ENCODE data around the gene ULK2.

The ULK2 gene

DNA sequence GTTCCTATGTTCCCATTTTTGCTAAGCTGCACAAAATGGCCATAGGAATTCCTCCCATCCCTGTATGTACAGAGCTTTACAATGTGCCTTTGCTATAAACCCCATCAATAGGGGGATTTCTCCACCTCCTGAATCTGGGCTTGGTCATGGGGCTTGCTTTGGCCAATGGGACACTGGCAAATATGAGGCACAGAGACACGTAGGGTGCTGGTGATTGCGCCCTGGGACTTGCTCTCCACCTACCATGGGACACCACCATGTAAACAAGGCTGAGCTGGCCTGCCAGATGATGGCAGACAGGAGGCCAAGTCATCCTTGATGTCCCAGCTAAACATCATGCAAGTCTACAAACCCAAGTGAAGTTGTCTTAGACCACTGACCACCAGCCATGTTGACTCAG, 104.3 kb downstream of the ULK2 start:
- Mint-ChIP-seq H3K36me3 (no peaks in the 10 kb centered on the region), H3K27me3 (no peaks in the 10 kb centered on the region), H3K9me3 (no peaks in the 10 kb centered on the region), H3K27ac (no peak overlapping the region), H3K4me1 (peaks cover 22% of the 10 kb centered on the region), H3K4me3 (no peak overlapping the region)
- no peak for ATAC-seq

DNA sequence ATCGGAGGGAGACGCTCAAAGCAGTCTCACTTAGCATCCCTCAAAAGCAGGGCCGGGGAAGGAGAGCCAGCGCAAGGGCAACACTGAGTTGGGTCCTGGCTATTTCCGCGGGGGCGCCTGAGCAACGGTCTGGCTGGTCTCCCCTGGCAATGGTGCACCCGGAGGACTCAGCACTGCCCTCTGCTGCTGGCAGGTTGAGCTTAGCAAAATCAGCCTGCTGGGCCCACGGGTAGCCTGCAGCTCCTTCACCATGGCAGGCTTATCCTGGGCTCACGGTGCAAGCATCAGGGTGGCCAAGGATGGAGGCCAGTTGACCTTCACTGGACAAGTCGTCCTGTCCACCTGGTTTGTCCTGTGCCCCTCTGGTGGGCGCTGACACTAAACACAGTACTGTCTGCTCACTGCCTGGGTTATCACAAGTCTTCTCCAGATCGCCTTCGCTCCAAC, 105.2 kb downstream of the ULK2 start:
- Mint-ChIP-seq H3K27me3 (no peaks in the 10 kb centered on the region), H3K36me3 (no peaks in the 10 kb centered on the region), H3K27ac (no peak overlapping the region), H3K9me3 (no peaks in the 10 kb centered on the region), H3K4me1 (peaks cover 18% of the 10 kb centered on the region), H3K4me3 (no peak overlapping the region)
- peak; percentile 82 for ATAC-seq

DNA sequence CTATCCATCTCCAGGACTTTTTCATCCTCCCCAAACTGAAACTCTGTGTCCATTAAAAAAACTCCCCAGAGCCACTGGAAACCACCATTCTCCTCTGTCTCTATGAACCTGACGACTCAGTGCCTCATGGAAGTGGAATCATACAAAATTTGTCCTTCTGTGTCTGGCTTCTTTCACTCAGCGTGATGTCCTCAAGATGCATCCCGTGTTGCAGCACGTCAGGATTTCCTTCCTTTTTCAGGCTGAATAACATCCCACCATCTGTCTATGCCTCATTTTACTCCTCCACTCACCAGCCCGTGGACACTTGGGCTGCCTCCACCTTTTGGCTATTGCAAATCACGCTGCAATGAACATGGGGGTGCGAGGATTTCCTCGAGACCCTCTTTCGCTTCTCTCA, 107.0 kb downstream of the ULK2 start:
- H3K27me3 Mint-ChIP-seq = no peaks in the 10 kb centered on the region
- no peak overlapping the region for H3K27ac Mint-ChIP-seq
- H3K4me3 Mint-ChIP-seq = no peak overlapping the region
- peaks cover 27% of the 10 kb centered on the region for H3K4me1 Mint-ChIP-seq
- no peaks in the 10 kb centered on the region for H3K9me3 Mint-ChIP-seq
- no peak for ATAC-seq
- H3K36me3 Mint-ChIP-seq = no peaks in the 10 kb centered on the region

- Mint-ChIP-seq H3K4me1 (peaks cover 36% of the 10 kb centered on the region), H3K36me3 (no peaks in the 10 kb centered on the region), H3K27me3 (no peaks in the 10 kb centered on the region), H3K27ac (no peak overlapping the region), H3K9me3 (no peaks in the 10 kb centered on the region), H3K4me3 (no peak overlapping the region)
- ATAC-seq = no peak
Measured at GRCh38 chr17:19759568-19760549, 107.9 kb downstream of the ULK2 start.

DNA sequence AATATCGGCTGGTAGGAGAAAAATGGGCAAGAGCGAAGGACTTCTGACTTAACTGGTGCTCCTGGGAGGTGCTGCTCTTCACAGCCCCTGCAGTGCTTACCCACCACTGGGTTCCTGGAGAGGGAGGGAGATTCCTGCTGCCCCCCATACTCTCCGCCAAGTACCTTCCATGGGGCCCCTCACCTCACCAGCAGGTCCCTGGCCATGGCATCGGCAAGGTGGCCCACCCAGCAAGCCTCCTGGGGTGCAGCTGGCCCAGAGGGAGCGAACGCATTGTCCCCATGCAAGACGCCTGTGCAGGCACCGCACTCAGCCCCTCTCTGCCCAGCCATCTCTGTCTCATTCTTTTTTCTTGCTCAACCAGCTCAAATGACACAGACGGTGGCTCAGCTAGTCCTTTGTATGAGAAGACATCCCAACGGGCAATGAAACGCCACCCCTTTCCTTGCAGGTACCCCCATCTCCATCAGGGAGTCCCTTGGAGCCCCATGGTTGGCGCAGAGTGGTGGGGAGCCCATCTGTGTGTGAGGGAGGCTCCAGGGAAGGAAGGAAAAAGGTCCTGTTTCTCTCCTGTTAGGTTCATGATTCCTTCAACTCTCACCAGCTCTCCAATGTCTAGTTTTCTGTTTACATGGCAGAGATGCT, 110.1 kb downstream of the ULK2 start:
- no peak for ATAC-seq
- Mint-ChIP-seq H3K27ac (no peak overlapping the region), H3K9me3 (no peaks in the 10 kb centered on the region), H3K27me3 (no peaks in the 10 kb centered on the region), H3K4me3 (no peak overlapping the region), H3K4me1 (peaks cover 51% of the 10 kb centered on the region), H3K36me3 (no peaks in the 10 kb centered on the region)

GRCh38 chr17:19756546-19756945, 111.2 kb downstream of the ULK2 start:
- ATAC-seq = no peak
- H3K4me3 Mint-ChIP-seq = no peak overlapping the region
- H3K27me3 Mint-ChIP-seq = no peaks in the 10 kb centered on the region
- no peaks in the 10 kb centered on the region for H3K36me3 Mint-ChIP-seq
- peak overlapping the region; percentile 91 for H3K27ac Mint-ChIP-seq
- peaks cover 52% of the 10 kb centered on the region for H3K4me1 Mint-ChIP-seq
- H3K9me3 Mint-ChIP-seq = no peaks in the 10 kb centered on the region

DNA sequence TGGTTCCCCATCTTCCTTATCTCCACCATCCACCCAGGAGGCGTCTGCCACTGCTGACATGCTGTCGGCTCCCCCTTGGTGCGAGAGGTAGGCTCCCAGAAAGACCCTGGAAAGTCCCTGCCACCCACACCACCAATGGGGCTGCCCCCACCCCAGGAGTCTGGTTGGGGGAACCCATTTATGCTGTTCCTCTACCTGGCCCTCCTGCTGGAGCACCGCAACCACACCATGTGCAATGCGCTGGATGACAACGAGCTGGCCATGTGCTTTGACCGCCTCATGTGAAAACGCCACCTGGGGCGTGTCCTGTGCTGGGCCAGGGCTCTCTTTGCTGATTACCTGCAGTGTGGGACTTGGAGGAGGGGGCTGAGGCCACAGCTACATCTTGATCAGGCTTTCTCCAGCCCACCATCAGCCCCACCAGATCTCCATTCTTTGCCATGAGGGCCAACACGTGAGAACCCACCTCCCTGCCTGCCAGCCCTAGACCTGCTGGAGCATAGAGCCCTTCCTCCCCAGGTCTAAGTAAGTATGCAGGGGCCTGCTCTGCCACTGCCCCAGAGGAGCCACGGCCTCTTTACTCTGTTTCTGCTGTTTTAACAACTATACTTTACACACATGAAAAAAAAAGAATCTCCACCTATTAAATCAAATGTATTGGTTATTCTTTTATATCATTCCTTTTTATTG, 111.8 kb downstream of the ULK2 start:
- peak overlapping the region; percentile 59 for H3K4me3 Mint-ChIP-seq
- no peaks in the 10 kb centered on the region for H3K27me3 Mint-ChIP-seq
- ATAC-seq = peak; percentile 80
- H3K27ac Mint-ChIP-seq = peak overlapping the region; percentile 91
- peaks cover 52% of the 10 kb centered on the region for H3K4me1 Mint-ChIP-seq
- no peaks in the 10 kb centered on the region for H3K9me3 Mint-ChIP-seq
- H3K36me3 Mint-ChIP-seq = no peaks in the 10 kb centered on the region

- Mint-ChIP-seq H3K4me1 (peaks cover 52% of the 10 kb centered on the region), H3K27me3 (no peaks in the 10 kb centered on the region), H3K9me3 (no peaks in the 10 kb centered on the region), H3K36me3 (no peaks in the 10 kb centered on the region), H3K4me3 (peak overlapping the region; percentile 16), H3K27ac (peak overlapping the region; percentile 91)
- ATAC-seq = peak; percentile 54
Measured at GRCh38 chr17:19755392-19755791, 112.3 kb downstream of the ULK2 start.

DNA sequence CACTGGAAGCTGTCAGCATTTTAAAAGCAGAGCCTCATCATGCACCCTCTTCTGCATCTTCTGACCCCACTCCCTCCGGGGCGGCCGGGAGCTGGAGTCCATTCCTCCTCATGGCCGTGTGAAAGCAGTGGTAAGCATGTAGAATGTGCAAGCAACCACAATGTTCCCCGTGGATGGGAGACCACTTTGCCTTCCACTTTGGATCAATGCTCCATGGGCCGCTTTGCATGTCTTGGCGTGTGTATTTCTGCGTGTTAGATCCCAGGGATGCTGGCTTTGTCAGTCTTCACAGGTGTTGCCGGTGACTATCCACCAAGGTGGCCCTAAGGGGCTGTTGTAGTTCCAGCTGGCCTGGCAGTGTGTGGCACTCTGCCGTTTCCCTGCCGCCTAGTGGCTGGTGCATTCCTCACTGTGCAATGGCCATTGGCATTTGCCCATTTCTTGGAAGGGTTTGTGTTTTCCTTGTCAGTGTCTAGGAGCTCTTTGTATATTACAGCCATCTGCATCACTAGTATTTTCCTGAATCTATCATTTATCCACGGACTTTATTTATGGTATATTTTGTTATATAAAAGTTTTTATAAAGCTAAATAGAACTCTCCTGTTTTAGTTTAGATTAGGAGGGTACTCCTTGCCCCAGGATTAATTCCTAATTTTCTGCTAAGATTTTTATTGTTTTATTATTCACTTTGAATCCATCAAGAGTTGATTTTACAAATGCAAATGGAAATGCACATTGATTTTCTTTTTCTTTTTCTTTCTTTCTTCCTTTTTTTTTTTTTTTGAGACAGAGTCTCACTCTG, 113.9 kb downstream of the ULK2 start:
- H3K36me3 Mint-ChIP-seq = no peaks in the 10 kb centered on the region
- peak overlapping the region; percentile 59 for H3K4me3 Mint-ChIP-seq
- H3K4me1 Mint-ChIP-seq = peaks cover 52% of the 10 kb centered on the region
- H3K9me3 Mint-ChIP-seq = no peaks in the 10 kb centered on the region
- no peak for ATAC-seq
- peaks cover 7% of the 10 kb centered on the region for H3K27me3 Mint-ChIP-seq
- H3K27ac Mint-ChIP-seq = peak overlapping the region; percentile 91

- no peak for ATAC-seq
- no peak overlapping the region for H3K4me3 Mint-ChIP-seq
- peaks cover 15% of the 10 kb centered on the region for H3K27me3 Mint-ChIP-seq
Measured at GRCh38 chr17:19753051-19753509, 114.7 kb downstream of the ULK2 start.

GRCh38 chr17:19752216-19753050, 115.3 kb downstream of the ULK2 start:
- Mint-ChIP-seq H3K27me3 (peaks cover 21% of the 10 kb centered on the region), H3K36me3 (no peaks in the 10 kb centered on the region), H3K4me3 (no peak overlapping the region), H3K4me1 (peaks cover 52% of the 10 kb centered on the region), H3K27ac (peak overlapping the region; percentile 40), H3K9me3 (no peaks in the 10 kb centered on the region)
- no peak for ATAC-seq

More at GRCh38 chr17:19753051-19753509, 114.7 kb downstream of the ULK2 start:
- peaks cover 52% of the 10 kb centered on the region for H3K4me1 Mint-ChIP-seq
- H3K27ac Mint-ChIP-seq = no peak overlapping the region
- no peaks in the 10 kb centered on the region for H3K9me3 Mint-ChIP-seq
- H3K36me3 Mint-ChIP-seq = no peaks in the 10 kb centered on the region

- peaks cover 21% of the 10 kb centered on the region for H3K27me3 Mint-ChIP-seq
- H3K9me3 Mint-ChIP-seq = no peaks in the 10 kb centered on the region
- peaks cover 39% of the 10 kb centered on the region for H3K4me1 Mint-ChIP-seq
- no peak overlapping the region for H3K4me3 Mint-ChIP-seq
- H3K36me3 Mint-ChIP-seq = no peaks in the 10 kb centered on the region
- ATAC-seq = no peak
- no peak overlapping the region for H3K27ac Mint-ChIP-seq
Measured at GRCh38 chr17:19750835-19751234, 116.9 kb downstream of the ULK2 start.

GRCh38 chr17:19750020-19750572, 117.6 kb downstream of the ULK2 start:
- Mint-ChIP-seq H3K4me1 (peaks cover 35% of the 10 kb centered on the region), H3K36me3 (no peaks in the 10 kb centered on the region), H3K4me3 (no peak overlapping the region), H3K9me3 (no peaks in the 10 kb centered on the region), H3K27me3 (peaks cover 21% of the 10 kb centered on the region), H3K27ac (no peak overlapping the region)
- ATAC-seq = no peak

- Mint-ChIP-seq H3K4me3 (no peak overlapping the region), H3K9me3 (no peaks in the 10 kb centered on the region), H3K4me1 (peaks cover 32% of the 10 kb centered on the region), H3K27me3 (peaks cover 21% of the 10 kb centered on the region), H3K36me3 (no peaks in the 10 kb centered on the region), H3K27ac (no peak overlapping the region)
- ATAC-seq = no peak
Measured at GRCh38 chr17:19748807-19749193, 118.9 kb downstream of the ULK2 start.

Data from stimulated activated memory B cell treated with anti-CD40 and anti-IgM and Interleukin-4, amounts not matched to agents 10 μg/mL and 1 μg/mL and 100 μg/mL, for 72 hours (primary cell).